Endothelial cell (in vitro differentiated cells): ENCODE results near the gene MAPK11. TPM values are rescaled to one million over a fixed set of nuclear protein-coding genes. Genes with fewer than 3 reads are reported as not detected.

Experiments used
- DNase-seq: peaks from one replicate; pipeline ENCODE4 v3.0.0; 2021; ENCODE audit warnings: low spot score
- H3K27ac Mint-ChIP-seq: one replicate; pipeline ENCODE4 v1.8.0; 2021; ENCODE audit warnings: mixed read lengths, inconsistent platforms; ENCODE audit not compliant: unreplicated experiment
- H3K27me3 Mint-ChIP-seq: one replicate; pipeline ENCODE4 v1.8.0; 2021; ENCODE audit warnings: mild to moderate bottlenecking, moderate library complexity, mixed read lengths, inconsistent platforms; ENCODE audit not compliant: unreplicated experiment
- H3K36me3 Mint-ChIP-seq: one replicate; pipeline ENCODE4 v1.8.0; 2021; ENCODE audit warnings: mild to moderate bottlenecking, low read depth, mixed read lengths, inconsistent platforms; ENCODE audit not compliant: unreplicated experiment
- H3K4me1 Mint-ChIP-seq: one replicate; pipeline ENCODE4 v1.8.0; 2021; ENCODE audit warnings: mild to moderate bottlenecking, mixed read lengths, inconsistent platforms; ENCODE audit not compliant: unreplicated experiment
- H3K4me3 Mint-ChIP-seq: one replicate; pipeline ENCODE4 v1.8.0; 2021; ENCODE audit warnings: mild to moderate bottlenecking, mixed read lengths, inconsistent platforms; ENCODE audit not compliant: unreplicated experiment
- H3K9me3 Mint-ChIP-seq: one replicate; pipeline ENCODE4 v1.8.0; 2021; ENCODE audit warnings: mixed read lengths, inconsistent platforms; ENCODE audit not compliant: unreplicated experiment
- total RNA-seq: library from RNA; stranded (reverse); fragmentation: NEBNext Ultra II Directional; extraction: Animal tissue kit (Norgen Biotek cat#: 25700); gene quantifications from one replicate; pipeline ENCODE4 v1.2.1, GENCODE V29; 2021; ENCODE audit not compliant: unreplicated experiment
- TF ChIP-seq, protein P1 (sequence below): fragments of 200-600 bp; sonication (generic); IDR thresholded peaks from one replicate; pipeline ENCODE4 v1.5.0; 2021; ENCODE audit warnings: antibody characterized with exemption; ENCODE audit not compliant: unreplicated experiment

The MAPK11 gene
- total RNA-seq, 1 donor from 2014 or later = 62.4 TPM

GRCh38 chr22:50259302-50259701, 10.9 kb downstream of the MAPK11 start:
- no peaks in the 10 kb centered on the region for H3K36me3 Mint-ChIP-seq
- no peaks in the 10 kb centered on the region for H3K4me1 Mint-ChIP-seq
- H3K27ac Mint-ChIP-seq = no peak overlapping the region
- peaks cover 9% of the 10 kb centered on the region for H3K27me3 Mint-ChIP-seq
- H3K9me3 Mint-ChIP-seq = no peaks in the 10 kb centered on the region
- DNase-seq = no peak
- TF ChIP-seq, protein P1, sequence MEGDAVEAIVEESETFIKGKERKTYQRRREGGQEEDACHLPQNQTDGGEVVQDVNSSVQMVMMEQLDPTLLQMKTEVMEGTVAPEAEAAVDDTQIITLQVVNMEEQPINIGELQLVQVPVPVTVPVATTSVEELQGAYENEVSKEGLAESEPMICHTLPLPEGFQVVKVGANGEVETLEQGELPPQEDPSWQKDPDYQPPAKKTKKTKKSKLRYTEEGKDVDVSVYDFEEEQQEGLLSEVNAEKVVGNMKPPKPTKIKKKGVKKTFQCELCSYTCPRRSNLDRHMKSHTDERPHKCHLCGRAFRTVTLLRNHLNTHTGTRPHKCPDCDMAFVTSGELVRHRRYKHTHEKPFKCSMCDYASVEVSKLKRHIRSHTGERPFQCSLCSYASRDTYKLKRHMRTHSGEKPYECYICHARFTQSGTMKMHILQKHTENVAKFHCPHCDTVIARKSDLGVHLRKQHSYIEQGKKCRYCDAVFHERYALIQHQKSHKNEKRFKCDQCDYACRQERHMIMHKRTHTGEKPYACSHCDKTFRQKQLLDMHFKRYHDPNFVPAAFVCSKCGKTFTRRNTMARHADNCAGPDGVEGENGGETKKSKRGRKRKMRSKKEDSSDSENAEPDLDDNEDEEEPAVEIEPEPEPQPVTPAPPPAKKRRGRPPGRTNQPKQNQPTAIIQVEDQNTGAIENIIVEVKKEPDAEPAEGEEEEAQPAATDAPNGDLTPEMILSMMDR = no peak
- H3K4me3 Mint-ChIP-seq = no peak overlapping the region

DNA sequence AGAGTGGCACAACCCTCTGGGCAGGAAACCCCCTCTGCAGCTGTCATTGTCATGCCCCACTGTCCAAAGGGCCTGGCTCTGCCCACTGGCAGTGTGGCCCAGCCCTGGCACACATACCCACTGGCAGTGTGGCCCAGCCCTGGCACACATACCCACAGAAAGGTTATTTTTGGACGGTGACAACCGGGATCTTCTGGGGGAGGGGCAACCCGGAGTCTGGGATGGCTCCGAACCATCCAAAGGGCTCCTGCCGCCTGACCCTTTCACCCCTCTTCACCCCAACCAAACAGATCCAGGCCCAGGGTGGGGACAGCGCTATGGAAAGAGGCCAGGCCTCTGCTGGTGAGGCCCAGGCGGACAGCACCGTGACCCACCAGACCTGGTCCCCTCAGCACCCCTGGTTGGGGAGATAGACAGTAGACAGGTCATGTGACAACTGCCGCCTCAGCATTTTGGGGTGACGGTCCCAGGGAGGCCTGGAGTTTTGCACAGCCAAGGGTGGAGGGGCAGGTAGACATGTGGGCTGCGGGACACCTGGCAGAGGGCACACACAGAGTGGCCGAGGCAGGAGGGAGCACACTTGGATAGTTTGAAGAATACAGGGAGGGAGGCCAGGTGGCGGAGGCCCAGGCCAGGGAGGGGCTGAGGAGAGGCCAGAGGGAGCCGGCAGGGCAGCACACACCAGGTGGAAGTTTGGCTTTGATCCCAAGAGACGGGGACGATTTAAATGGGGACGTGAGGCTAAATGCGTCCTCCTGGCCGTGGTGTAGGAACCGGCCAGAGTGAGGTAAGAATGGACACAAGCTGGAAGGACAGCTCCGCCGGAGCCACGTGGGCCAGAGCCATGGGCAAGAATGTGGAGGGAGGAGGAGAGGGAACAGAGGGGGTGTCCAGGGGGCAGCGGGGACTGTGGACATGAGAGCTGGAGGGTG, 11.6 kb downstream of the MAPK11 start:
- no peak for DNase-seq
- Mint-ChIP-seq H3K4me3 (no peak overlapping the region), H3K27ac (no peak overlapping the region), H3K36me3 (no peaks in the 10 kb centered on the region), H3K4me1 (no peaks in the 10 kb centered on the region), H3K9me3 (no peaks in the 10 kb centered on the region), H3K27me3 (peaks cover 9% of the 10 kb centered on the region)
- TF ChIP-seq, protein P1 = no peak

DNA sequence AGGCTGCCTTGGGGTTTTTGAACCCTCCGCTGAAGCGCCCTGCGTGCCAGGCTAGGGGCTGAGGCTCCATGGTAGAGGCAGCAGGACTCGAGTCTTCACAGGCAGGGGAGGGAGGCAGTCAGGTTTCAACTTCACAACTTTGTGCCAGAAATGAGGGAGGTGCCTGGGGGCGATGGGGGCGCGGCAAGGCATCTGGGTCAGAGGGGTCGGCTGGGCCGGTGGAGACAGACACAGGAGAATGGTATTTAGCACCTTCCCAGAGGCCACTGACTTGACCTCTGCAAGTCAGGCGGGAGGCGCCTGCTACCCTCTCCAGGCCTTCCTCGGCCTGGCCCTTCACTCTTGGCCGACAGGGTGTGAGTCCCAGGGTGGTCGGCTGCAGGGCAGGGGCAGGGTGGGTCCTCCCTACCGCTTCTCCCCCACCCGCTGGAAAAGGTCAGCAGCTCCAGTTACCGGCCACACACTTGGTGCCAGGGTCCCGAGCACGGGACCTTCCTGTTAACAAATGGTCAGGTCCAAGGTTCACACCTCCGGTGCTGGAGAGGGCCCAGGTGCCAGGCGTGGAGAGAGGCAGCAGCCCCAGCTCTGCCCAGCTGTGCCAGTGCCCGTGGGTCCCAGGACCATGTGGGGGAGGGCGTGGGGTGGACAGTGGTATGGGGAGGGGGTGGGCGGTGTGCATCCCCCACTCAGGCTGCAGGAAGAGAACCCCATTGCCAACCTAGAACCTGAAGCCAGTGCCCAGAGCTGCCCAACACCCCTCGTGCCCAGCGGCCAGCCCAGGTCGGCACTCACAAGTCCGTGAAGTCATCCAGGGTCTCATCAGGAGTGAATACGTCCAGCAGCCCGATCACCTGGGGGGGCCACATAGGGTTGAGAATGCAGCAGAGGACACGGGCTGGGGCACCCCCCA, 12.5 kb downstream of the MAPK11 start:
- Mint-ChIP-seq H3K27me3 (peaks cover 9% of the 10 kb centered on the region), H3K27ac (no peak overlapping the region), H3K36me3 (no peaks in the 10 kb centered on the region), H3K4me3 (no peak overlapping the region), H3K9me3 (no peaks in the 10 kb centered on the region), H3K4me1 (no peaks in the 10 kb centered on the region)
- no peak for DNase-seq
- TF ChIP-seq, protein P1 = no peak

DNA sequence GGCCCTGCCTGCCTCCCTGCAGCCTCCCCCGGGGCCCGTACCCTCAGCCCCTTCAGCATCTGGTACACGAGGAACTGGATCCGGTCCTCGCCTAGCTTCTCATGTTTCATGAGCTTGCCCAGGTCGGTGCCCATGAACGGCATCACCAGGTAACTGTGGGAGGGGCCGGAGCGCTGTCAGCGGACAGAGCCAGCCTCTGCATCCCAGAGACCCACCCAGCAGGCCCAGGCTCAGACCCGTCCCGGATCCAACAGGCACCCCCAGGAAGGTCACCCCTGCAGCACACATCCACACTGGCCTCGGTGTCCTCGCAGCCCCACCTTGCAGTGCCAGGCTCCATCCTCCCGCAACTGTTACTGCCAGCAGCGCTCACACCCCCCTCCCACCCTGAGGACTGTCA, 13.1 kb downstream of the MAPK11 start:
- H3K36me3 Mint-ChIP-seq = no peaks in the 10 kb centered on the region
- H3K4me1 Mint-ChIP-seq = no peaks in the 10 kb centered on the region
- no peak overlapping the region for H3K4me3 Mint-ChIP-seq
- peaks cover 4% of the 10 kb centered on the region for H3K27me3 Mint-ChIP-seq
- TF ChIP-seq, protein P1 = no peak
- DNase-seq = no peak
- no peaks in the 10 kb centered on the region for H3K9me3 Mint-ChIP-seq
- H3K27ac Mint-ChIP-seq = no peak overlapping the region
